Myocyte (in vitro differentiated cells): ENCODE data around the gene ZBTB25. TPM values are rescaled to one million over a fixed set of nuclear protein-coding genes. Genes with fewer than 3 reads are reported as not detected.

ENCODE experiments used
- DNase-seq: peaks from one replicate; pipeline ENCODE4 v3.0.0-alpha.2; 2012; ENCODE audit warnings: low read depth
- polyA plus RNA-seq: library from polyadenylated mRNA; unstranded; fragments of >200 nt; gene quantifications from one replicate; pipeline ENCODE4 v1.2.1, GENCODE V29; 2012; ENCODE audit warnings: missing spikeins
- total RNA-seq: library from RNA; depleted of rRNA; stranded (reverse); fragments of >200 nt; gene quantifications from 2 replicates; pipeline ENCODE4 v1.2.3, GENCODE V29; 2014

ZBTB25 gene, protein sequence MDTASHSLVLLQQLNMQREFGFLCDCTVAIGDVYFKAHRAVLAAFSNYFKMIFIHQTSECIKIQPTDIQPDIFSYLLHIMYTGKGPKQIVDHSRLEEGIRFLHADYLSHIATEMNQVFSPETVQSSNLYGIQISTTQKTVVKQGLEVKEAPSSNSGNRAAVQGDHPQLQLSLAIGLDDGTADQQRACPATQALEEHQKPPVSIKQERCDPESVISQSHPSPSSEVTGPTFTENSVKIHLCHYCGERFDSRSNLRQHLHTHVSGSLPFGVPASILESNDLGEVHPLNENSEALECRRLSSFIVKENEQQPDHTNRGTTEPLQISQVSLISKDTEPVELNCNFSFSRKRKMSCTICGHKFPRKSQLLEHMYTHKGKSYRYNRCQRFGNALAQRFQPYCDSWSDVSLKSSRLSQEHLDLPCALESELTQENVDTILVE
- 4.5 and 5.5 TPM in 2 replicates for total RNA-seq
- 7.1 TPM for polyA plus RNA-seq

DNA sequence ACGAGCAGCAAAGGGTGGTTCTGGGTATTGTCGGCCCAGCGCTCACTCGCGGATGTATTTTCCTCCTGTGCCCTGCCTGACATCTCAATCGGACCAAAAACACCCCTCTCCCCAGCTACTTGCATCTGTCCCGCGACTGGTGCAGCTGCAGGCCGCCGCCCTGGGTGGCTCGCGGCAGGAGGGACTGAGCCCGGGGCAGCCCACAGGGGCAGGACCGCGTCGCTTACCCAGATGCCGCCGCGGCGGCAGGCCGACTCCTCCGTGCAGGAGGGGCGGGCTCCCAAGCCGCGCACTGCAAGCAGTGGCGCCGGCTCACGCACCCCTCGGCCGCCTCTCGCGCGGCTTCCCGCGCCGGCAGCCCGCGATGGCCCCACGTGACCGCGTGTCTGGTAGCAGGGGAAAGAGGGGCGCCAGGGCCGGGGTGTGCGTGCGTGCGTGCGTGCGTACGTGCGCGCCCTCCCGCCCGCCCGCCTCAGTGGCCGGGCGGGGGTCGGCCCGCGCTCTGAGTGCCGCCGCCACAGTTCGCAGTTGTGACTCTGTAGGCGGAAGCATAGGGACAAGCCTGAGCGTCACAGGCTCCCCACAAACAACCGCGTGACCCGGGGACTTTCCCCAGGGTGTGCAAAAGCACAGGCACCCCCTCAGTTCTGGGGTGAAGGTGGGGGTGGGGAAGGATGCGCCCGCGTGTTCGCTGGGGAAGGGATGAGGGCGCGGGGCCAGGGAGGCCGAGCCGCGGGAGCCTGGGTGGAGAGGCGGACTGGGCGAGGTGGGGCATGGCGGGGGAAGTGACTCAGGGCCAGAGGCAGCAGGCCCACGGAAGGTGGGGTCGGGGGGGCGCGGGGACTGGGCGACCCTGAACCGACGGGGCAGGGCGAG, at the start of gene ZBTB25:
TSS of gene ZBTB25 (minus strand) at position 405 of the 876 bp plus-strand sequence. CDS start 13,305 bp downstream, outside the sequence.
- peak; percentile 94 for DNase-seq

GRCh38 chr14:64550621-64551333, 47.1 kb upstream of the ZBTB25 start:
- DNase-seq, result no peak

GRCh38 chr14:64549791-64550620, 46.4 kb upstream of the ZBTB25 start, which contains the start of gene PPP1R36:
Gene PPP1R36 (plus strand): TSS chr14:64549961. CDS start chr14:64549998, 37 bp downstream.
- DNase-seq, result peak; percentile 21

DNA sequence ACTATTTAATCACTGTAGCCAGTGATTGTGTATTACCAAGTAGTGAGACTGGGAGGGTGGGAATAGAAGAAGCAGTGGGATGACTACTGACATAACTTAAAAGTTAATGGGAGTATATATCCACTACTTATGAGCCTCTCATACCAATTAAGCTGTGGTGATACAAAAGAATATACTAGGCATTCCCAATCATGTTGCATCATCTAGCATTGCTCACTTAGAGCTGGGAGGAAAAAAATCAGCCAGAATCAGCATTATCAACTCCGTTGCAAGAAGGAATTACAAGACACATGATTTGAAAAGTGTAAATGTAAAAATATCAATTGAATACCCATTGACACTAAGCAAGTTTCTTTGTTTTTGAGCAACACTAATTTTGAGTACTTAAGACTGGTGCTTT, 45.4 kb upstream of the ZBTB25 start:
- no peak for DNase-seq

DNA sequence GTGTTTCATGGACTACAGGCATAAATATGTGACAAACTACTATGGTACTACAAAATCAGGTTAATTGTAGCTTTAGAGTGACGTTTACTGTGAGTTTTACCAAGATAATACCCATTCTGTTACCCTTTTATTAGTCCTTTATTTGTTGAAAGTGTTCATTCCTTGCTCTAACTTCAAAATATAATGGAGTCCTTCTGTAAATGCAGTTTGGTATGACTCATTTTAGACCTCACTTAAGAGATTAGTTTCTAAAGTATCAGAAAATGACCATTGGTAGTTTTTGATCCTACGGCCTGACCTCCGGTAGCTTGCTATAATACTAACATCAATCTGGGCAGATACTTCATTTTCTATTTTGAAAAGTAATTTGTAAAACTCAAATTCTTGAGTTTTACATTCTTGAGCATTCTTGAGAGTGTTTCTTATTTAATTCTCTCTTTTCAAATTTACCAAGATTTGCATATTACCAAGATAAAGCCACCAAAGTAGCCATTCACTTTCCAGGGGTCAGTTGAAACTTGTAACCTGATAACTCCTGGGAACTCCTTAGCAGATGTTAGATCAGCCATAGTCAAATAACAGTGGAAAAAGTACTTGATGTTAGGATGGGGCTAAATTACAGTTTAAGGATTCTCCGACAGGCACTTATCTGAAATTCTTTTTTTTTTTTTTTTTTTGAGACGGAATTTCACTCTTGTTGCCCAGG, 41.1 kb upstream of the ZBTB25 start:
- DNase-seq, result no peak

GRCh38 chr14:64542836-64543201, 39.2 kb upstream of the ZBTB25 start:
- DNase-seq, result no peak

DNA sequence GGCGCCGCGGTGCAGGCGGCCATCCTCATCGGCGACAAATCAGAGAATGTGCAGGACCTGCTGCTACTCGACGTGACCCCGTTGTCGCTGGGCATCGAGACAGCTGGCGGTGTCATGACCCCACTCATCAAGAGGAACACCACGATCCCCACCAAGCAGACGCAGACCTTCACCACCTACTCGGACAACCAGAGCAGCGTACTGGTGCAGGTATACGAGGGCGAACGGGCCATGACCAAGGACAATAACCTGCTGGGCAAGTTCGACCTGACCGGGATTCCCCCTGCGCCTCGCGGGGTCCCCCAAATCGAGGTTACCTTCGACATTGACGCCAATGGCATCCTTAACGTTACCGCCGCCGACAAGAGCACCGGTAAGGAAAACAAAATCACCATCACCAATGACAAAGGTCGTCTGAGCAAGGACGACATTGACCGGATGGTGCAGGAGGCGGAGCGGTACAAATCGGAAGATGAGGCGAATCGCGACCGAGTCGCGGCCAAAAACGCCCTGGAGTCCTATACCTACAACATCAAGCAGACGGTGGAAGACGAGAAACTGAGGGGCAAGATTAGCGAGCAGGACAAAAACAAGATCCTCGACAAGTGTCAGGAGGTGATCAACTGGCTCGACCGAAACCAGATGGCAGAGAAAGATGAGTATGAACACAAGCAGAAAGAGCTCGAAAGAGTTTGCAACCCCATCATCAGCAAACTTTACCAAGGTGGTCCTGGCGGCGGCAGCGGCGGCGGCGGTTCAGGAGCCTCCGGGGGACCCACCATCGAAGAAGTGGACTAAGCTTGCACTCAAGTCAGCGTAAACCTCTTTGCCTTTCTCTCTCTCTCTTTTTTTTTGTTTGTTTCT, 38.6 kb upstream of the ZBTB25 start:
- DNase-seq, result no peak

DNA sequence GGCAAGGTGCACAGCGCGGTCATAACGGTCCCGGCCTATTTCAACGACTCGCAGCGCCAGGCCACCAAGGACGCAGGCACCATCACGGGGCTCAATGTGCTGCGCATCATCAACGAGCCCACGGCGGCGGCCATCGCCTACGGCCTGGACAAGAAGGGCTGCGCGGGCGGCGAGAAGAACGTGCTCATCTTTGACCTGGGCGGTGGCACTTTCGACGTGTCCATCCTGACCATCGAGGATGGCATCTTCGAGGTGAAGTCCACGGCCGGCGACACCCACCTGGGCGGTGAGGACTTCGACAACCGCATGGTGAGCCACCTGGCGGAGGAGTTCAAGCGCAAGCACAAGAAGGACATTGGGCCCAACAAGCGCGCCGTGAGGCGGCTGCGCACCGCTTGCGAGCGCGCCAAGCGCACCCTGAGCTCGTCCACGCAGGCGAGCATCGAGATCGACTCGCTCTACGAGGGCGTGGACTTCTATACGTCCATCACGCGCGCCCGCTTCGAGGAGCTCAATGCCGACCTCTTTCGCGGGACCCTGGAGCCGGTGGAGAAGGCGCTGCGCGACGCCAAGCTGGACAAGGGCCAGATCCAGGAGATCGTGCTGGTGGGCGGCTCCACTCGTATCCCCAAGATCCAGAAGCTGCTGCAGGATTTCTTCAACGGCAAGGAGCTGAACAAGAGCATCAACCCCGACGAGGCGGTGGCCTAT, 37.8 kb upstream of the ZBTB25 start:
- no peak for DNase-seq

- DNase-seq, result peak; percentile 99
Observed at GRCh38 chr14:64540208-64541202, 36.9 kb upstream of the ZBTB25 start, which contains the start of gene HSPA2. Gene HSPA2 (plus strand): TSS chr14:64540741. CDS start chr14:64540850, 109 bp downstream.

- no peak for DNase-seq
Observed at GRCh38 chr14:64536488-64537245, 33.0 kb upstream of the ZBTB25 start.

DNA sequence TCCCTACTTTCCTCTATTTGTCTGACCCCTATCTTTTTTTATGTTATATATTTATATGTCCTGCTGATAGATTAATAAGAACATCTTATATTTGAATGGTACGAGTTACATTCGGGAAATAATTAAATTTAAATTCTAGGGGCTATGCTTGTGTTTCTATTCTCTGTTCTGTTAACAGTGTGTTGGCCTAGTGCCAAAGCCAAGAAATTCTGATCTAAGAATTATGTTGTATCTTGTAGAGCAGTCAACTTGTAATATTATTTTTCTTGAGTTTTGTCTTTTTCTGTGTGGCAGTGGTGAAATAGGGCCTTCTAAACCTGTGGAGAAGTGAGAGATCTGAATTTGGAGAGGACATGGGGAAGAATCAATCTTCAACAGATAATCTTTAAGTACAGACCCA, 27.9 kb upstream of the ZBTB25 start:
- DNase-seq, result no peak

- DNase-seq, result no peak
Observed at GRCh38 chr14:64525354-64525753, 21.7 kb upstream of the ZBTB25 start.

- no peak for DNase-seq
Observed at GRCh38 chr14:64522591-64523355, 19.1 kb upstream of the ZBTB25 start.

- no peak for DNase-seq
Observed at GRCh38 chr14:64520699-64521098, 17.1 kb upstream of the ZBTB25 start.

DNA sequence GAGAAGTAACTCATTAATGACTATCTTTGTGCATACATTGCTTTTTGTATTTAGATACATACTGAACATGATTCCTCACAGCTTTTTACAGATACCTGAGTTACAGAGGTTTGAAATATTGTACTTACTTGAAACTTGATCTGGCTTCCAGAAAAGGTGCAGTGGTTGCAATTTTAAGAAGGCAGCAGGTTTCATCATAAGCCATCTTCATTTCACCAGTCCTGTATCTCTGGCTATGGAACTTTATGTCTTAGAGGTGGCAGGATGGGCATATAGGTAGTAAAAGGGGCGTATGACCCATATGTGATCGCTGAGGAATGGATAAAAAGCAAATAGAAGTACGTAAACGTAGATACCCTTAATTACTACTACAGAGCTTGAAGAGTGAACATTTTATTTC, 14.6 kb upstream of the ZBTB25 start:
- no peak for DNase-seq
